SK-N-SH treated with all-trans-retinoic acid at 6 μM for 48 hours (cell line): ENCODE measurements around the gene PDRG1.

Experiments used
- CREB5 ChIP-seq: fragments of 250-450 bp; sonication (Bioruptor Pico); IDR thresholded peaks from 2 replicates; pipeline ENCODE4 v1.5.1; 2020; ENCODE audit warnings: low read depth, mild to moderate bottlenecking, moderate library complexity
- CSDC2 ChIP-seq: fragments of 250-450 bp; sonication (Bioruptor Pico); IDR thresholded peaks from 2 replicates; pipeline ENCODE4 v1.5.0; 2020; ENCODE audit warnings: mild to moderate bottlenecking, moderate library complexity
- CSRNP3 ChIP-seq: fragments of 250-450 bp; sonication (Bioruptor Pico); IDR thresholded peaks from 2 replicates; pipeline ENCODE4 v1.5.1; 2021; ENCODE audit warnings: mild to moderate bottlenecking, moderate library complexity
- ESRRG ChIP-seq: fragments of 250-450 bp; sonication (Bioruptor Pico); IDR thresholded peaks from 2 replicates; pipeline ENCODE4 v1.6.1; 2021; ENCODE audit warnings: mild to moderate bottlenecking
- OSR1 ChIP-seq: fragments of 250-450 bp; sonication (Bioruptor Pico); IDR thresholded peaks from 2 replicates; pipeline ENCODE4 v1.8.0; 2022; ENCODE audit warnings: moderate library complexity, mild to moderate bottlenecking, inconsistent platforms
- PATZ1 ChIP-seq: fragments of 250-450 bp; sonication (Bioruptor Pico); IDR thresholded peaks from 2 replicates; pipeline ENCODE4 v1.8.0; 2020; ENCODE audit warnings: mild to moderate bottlenecking, moderate library complexity, borderline replicate concordance
- POU6F1 ChIP-seq: fragments of 250-450 bp; sonication (Bioruptor Pico); IDR thresholded peaks from 2 replicates; pipeline ENCODE4 v1.8.0; 2021; ENCODE audit warnings: low read depth, mild to moderate bottlenecking, moderate library complexity, borderline replicate concordance
- TCF4 ChIP-seq: fragments of 250-450 bp; sonication (Bioruptor Pico); IDR thresholded peaks from 2 replicates; pipeline ENCODE4 v1.8.0; 2021; ENCODE audit warnings: mild to moderate bottlenecking, moderate library complexity, borderline replicate concordance
- ZC3H10 ChIP-seq: fragments of 250-450 bp; sonication (Bioruptor Pico); IDR thresholded peaks from 2 replicates; pipeline ENCODE4 v1.5.1; 2021; ENCODE audit warnings: mild to moderate bottlenecking, moderate library complexity

- no peak for TF ChIP-seq ZC3H10
- no peak for TF ChIP-seq ESRRG (CRISPR knock-in tag)
- no peak for TF ChIP-seq POU6F1 (CRISPR knock-in tag)
- TF ChIP-seq CSDC2: no peak
- no peak for TF ChIP-seq OSR1 (CRISPR knock-in tag)
- no peak for TF ChIP-seq CREB5 (CRISPR knock-in tag)
- TF ChIP-seq CSRNP3 (CRISPR knock-in tag): no peak
- TF ChIP-seq PATZ1: no peak
- TF ChIP-seq TCF4: no peak
These were observed 18.1 kb downstream of the PDRG1 start for GRCh38 chr20:31933698-31934097.
